Measurements from ENCODE around the gene SPEN. TPM values are rescaled to one million over a fixed set of nuclear protein-coding genes. Genes with fewer than 3 reads are reported as not detected.
A peak's percentile ranks its signal among the peaks of the same experiment; 100 is the strongest.

SPEN gene
- total RNA-seq, 1 donor from 2014 or later = 39.4 TPM

GRCh38 chr1:15949453-15950245, 102.1 kb downstream of the SPEN start:
- Mint-ChIP-seq H3K27ac (ENCODE audit: unreplicated experiment) (peak overlapping the region; percentile 98), H3K4me1 (ENCODE audit: low read depth) (peaks cover 63% of the 10 kb centered on the region)

DNA sequence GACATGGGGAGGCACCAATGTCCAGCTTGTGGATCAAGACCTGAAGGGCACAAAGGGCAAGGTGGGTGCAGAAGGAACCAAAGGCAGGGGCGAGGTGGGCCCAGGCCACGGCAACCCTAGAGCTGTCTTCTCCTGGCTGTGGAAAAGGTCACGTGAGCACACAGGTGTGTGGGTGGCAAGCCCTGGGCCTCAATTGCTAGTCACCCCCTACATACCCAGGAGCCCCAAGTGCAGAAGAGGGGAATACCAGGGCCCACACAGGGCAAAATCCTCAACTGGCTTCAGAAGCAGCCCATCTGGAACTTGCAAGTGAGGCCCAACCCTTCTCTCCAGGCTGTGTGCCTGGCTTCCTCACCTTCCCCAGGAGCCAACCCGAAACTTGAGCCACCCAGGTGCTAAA, 102.8 kb downstream of the SPEN start:
- H3K9me3 Mint-ChIP-seq (ENCODE audit: low read depth) = no peaks in the 10 kb centered on the region
- H3K36me3 Mint-ChIP-seq (ENCODE audit: low read depth) = peaks cover 8% of the 10 kb centered on the region
- no peaks in the 10 kb centered on the region for H3K27me3 Mint-ChIP-seq (ENCODE audit: low read depth)
- peak overlapping the region; percentile 6 for H3K4me3 Mint-ChIP-seq (ENCODE audit: unreplicated experiment)
- TF ChIP-seq, protein P1, sequence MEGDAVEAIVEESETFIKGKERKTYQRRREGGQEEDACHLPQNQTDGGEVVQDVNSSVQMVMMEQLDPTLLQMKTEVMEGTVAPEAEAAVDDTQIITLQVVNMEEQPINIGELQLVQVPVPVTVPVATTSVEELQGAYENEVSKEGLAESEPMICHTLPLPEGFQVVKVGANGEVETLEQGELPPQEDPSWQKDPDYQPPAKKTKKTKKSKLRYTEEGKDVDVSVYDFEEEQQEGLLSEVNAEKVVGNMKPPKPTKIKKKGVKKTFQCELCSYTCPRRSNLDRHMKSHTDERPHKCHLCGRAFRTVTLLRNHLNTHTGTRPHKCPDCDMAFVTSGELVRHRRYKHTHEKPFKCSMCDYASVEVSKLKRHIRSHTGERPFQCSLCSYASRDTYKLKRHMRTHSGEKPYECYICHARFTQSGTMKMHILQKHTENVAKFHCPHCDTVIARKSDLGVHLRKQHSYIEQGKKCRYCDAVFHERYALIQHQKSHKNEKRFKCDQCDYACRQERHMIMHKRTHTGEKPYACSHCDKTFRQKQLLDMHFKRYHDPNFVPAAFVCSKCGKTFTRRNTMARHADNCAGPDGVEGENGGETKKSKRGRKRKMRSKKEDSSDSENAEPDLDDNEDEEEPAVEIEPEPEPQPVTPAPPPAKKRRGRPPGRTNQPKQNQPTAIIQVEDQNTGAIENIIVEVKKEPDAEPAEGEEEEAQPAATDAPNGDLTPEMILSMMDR (IDR thresholded peaks at IDR 0.05) = no peak
- peak overlapping the region; percentile 98 for H3K27ac Mint-ChIP-seq (ENCODE audit: unreplicated experiment)
- DNase-seq (ENCODE audit: low spot score) = no peak
- peaks cover 66% of the 10 kb centered on the region for H3K4me1 Mint-ChIP-seq (ENCODE audit: low read depth)

More at GRCh38 chr1:15949453-15950245, 102.1 kb downstream of the SPEN start:
- DNase-seq (ENCODE audit: low spot score) = no peak
- Mint-ChIP-seq H3K4me3 (ENCODE audit: unreplicated experiment) (peak overlapping the region; percentile 46), H3K9me3 (ENCODE audit: low read depth) (no peaks in the 10 kb centered on the region), H3K27me3 (ENCODE audit: low read depth) (no peaks in the 10 kb centered on the region), H3K36me3 (ENCODE audit: low read depth) (peaks cover 8% of the 10 kb centered on the region)
- TF ChIP-seq, protein P1 (IDR thresholded peaks at IDR 0.05) = no peak

DNA sequence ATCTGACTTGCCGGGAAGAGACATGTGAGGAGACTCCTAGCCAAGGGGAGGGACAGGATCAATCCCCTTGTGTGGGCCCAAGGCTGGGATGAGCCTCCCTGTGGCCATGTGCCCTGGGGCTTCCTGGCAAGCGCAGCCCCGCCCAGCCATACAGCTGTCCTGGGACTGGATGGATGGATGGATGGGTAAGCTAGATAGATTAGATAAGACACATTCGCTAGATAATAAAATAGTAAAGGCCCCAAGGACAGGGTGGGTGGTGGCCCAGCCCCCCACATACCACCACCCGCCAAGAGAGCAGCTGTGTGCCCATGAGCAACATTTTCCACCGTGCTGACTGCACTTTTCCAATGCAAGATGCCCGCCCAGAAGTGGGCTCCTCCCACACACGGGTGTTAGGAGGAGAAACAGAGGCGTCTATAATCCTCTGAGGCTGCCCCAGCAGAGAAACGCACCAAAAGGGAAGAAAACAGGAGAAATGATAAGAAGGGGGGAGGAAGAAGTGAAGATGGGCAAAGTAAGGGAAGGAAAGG, 103.3 kb downstream of the SPEN start:
- peaks cover 8% of the 10 kb centered on the region for H3K36me3 Mint-ChIP-seq (ENCODE audit: low read depth)
- H3K27me3 Mint-ChIP-seq (ENCODE audit: low read depth) = no peaks in the 10 kb centered on the region
- no peak for DNase-seq (ENCODE audit: low spot score)
- peaks cover 71% of the 10 kb centered on the region for H3K4me1 Mint-ChIP-seq (ENCODE audit: low read depth)
- TF ChIP-seq, protein P1 (IDR thresholded peaks at IDR 0.05) = no peak
- H3K4me3 Mint-ChIP-seq (ENCODE audit: unreplicated experiment) = no peak overlapping the region
- H3K9me3 Mint-ChIP-seq (ENCODE audit: low read depth) = no peaks in the 10 kb centered on the region
- H3K27ac Mint-ChIP-seq (ENCODE audit: unreplicated experiment) = peak overlapping the region; percentile 98

- Mint-ChIP-seq H3K27ac (ENCODE audit: unreplicated experiment) (peak overlapping the region; percentile 98), H3K27me3 (ENCODE audit: low read depth) (no peaks in the 10 kb centered on the region), H3K4me3 (ENCODE audit: unreplicated experiment) (no peak overlapping the region), H3K36me3 (ENCODE audit: low read depth) (peaks cover 8% of the 10 kb centered on the region), H3K9me3 (ENCODE audit: low read depth) (no peaks in the 10 kb centered on the region), H3K4me1 (ENCODE audit: low read depth) (peaks cover 78% of the 10 kb centered on the region)
- TF ChIP-seq, protein P1 (IDR thresholded peaks at IDR 0.05) = no peak
- no peak for DNase-seq (ENCODE audit: low spot score)
Measured at GRCh38 chr1:15951341-15952153, 104.0 kb downstream of the SPEN start.

Measured in chondrocyte (in vitro differentiated cells).